GM10266 (cell line): Measurements from ENCODE around the gene BNIPL.

Experiments
- DNase-seq: peaks from one replicate; pipeline ENCODE4 v3.0.0; 2012; ENCODE audit errors: extremely low spot score
- TF ChIP-seq, protein P1 (sequence below): IDR thresholded peaks from 2 replicates; pipeline ENCODE4 v1.5.1; 2012; ENCODE audit warnings: mild to moderate bottlenecking, low read depth; ENCODE audit not compliant: control insufficient read depth, insufficient read depth; ENCODE audit errors: missing control alignments

Gene BNIPL

DNA sequence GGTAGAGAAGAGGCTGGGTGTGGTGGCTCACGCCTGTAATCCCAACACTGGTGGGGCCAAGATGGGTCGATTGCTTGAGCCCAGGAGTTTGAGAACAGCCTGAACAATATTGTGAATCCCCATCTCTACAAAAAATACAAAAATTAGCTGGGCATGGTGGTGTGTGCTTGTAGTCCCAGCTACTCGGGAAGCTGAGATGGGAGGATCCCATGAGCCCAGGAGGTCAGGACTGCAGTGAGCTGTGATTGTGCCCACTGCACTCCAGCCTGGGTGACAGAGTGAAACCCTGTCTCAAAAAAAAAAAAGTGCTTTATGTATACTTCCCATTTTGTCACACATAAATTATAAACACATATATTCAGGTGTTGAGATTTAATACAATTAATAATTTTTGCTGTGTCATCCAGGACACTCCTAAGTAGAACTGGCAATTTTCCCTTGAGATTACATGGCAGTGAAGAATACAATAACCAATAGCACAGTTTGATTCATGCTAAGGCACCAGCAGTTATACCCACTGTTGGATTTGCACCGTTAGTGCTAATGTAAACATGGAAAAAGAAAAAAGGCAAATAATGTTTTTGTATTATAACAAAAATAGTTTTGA lies 49.7 kb downstream of the BNIPL start:
- TF ChIP-seq, protein P1, sequence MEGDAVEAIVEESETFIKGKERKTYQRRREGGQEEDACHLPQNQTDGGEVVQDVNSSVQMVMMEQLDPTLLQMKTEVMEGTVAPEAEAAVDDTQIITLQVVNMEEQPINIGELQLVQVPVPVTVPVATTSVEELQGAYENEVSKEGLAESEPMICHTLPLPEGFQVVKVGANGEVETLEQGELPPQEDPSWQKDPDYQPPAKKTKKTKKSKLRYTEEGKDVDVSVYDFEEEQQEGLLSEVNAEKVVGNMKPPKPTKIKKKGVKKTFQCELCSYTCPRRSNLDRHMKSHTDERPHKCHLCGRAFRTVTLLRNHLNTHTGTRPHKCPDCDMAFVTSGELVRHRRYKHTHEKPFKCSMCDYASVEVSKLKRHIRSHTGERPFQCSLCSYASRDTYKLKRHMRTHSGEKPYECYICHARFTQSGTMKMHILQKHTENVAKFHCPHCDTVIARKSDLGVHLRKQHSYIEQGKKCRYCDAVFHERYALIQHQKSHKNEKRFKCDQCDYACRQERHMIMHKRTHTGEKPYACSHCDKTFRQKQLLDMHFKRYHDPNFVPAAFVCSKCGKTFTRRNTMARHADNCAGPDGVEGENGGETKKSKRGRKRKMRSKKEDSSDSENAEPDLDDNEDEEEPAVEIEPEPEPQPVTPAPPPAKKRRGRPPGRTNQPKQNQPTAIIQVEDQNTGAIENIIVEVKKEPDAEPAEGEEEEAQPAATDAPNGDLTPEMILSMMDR, result no peak
- no peak for DNase-seq
